ENCODE data around the gene SBK3.
"Not testable (repeated sequence)": the region's sequence is repeated elsewhere in the genome, so short reads cannot be mapped to it uniquely, and the experiment has no call there.

The SBK3 gene

DNA sequence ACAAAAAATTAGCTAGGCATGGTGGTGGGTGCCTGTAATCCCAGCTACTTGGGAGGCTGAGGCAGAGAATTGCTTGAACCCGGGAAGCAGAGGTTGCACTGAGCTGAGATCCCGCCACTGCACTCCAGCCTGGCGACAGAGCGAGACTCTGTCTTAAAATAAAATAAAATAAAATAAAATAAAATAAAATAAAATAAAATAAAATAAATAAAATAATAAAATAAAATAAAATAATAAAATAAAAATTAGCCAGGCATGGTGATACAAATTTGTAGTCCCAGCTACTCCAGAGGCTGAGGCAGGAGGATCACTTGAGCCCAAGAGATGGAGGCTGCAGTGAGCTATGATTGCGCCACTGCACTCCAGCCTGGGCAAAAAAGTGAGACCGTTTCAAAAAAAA lies 28.6 kb upstream of the SBK3 start:
- DNase-seq (ENCODE audit: low read depth in 2 of 2) = not testable (repeated sequence)

DNA sequence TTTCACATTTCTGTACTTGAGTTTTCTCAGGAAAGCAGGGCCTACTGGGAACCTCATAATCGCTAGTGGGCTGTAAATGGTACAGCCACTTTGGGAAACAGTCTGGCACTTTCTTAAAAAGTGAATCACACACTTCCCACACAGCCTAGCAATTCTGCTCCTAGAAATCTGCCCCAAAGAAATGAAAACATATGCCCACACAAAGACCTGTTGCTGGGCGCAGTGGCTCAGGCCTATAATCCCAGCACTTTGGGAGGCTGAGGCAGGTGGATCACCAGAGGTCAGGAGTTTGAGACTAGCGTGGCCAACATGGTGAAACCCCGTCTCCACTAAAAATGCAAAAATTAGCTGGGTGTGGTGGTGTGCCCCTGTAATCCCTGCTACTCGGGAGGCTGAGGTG lies 24.1 kb upstream of the SBK3 start:
- DNase-seq (ENCODE audit: low read depth in 2 of 2) = not testable (repeated sequence)

DNA sequence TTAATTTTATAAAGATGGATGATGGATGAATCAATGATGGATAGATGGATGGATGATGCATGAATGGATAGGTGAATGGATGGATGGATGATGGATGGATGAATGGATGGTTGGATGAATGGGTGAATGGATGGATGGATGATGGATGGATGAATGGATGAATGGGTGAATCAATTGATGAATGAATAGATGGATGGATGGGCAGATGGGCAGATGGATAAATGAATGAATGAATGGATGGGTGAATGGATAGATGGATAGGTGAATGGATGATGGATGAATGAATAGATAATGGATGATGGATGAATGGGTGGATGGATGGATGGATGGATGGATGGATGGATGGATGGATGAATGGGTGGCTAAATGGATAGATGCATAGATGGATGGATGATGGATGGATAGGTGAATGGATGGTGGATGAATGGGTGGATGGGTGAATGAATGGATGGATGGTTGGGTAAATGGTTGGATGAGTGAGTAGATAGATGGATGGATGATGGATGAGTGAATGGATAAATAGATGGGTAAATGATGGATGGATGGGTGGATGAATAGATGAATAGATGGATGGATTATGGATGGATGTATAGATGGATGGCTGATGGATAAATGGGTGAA lies 22.5 kb upstream of the SBK3 start:
- no peak for DNase-seq (ENCODE audit: low read depth in 2 of 2)

DNA sequence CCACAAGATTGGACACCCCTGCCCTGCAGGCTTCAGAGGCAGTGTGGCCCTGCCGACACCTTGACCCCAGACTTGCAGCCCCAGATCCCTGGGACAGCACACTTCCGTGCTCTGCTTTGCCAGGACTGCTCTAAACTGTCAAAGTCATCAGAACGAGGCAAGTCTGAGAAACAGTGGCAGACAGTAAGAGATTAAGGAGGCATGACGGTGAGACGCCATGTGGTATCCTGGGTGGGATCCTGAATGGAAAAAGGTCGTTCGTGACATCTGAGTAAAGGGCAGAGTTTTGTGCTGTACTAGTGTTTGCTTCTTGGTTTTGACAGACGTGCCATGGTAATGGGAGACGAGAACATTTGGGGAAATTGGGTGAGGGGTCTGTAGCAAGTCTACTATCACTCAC lies 21.5 kb upstream of the SBK3 start:
- DNase-seq (ENCODE audit: low read depth in 2 of 2) = no peak

DNA sequence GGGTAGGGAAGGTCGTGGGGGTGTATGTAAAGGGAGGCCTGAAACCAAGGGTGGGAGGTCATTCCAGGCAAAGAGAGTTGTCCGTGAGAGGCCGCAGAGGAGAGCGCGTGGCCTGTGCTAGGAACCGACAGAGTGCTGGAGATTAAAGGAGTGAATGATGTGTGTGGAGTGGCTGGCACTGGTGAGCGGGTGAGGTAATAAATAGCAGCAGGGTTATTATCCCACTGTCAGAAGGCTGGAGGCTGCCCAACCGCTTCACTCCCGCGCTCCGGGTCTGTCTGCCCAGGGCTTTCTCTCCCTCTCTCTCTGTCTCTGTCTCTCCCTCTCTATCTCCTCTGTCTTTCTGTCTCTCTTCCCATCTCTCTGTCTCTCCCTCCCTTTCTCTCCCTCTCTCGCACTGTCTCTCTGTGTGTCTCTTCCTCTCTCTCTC lies 17.9 kb upstream of the SBK3 start:
- DNase-seq (ENCODE audit: low read depth in 2 of 2) = no peak

DNA sequence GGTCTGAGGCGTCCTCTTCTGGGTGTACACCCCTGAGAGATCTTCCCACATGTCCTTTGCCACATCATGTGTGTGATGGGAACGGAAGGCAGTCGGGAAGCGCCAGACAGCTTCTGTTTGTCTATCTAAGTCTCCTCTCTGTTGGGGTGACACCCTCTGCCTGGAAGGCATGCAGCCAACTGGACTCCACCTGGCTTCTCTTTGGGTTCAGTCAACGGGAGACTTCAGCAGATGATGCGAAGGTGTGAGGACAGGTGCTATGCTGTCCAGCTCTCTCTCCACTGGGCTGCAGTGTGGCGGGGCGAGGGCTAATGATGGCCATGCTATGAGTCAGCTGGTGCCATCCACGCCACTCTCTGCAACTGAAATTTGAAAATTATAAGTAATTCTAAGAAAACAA lies 14.3 kb upstream of the SBK3 start:
- DNase-seq (ENCODE audit: low read depth in 2 of 2) = no peak

DNA sequence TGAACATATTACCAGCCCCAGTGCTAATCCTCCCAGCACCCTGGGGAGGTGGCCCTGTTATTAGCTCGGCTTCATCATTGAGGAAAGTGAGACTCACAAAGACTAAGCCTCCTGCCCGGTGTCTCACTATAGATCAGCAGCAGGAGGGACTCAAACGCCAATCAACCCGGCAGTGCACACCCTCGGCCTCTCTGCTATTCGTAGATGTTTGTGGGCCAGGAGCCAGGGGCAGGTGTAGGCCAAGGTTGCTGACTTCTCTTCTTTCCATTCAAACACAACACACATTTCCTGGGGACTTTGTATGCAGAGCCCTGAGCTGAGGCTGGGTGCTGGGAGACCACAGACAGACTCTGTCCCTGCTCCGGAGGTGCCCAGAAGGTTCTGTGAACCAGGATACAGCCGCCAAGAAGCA lies 9.4 kb upstream of the SBK3 start:
- DNase-seq (ENCODE audit: low read depth in 2 of 2) = no peak

DNA sequence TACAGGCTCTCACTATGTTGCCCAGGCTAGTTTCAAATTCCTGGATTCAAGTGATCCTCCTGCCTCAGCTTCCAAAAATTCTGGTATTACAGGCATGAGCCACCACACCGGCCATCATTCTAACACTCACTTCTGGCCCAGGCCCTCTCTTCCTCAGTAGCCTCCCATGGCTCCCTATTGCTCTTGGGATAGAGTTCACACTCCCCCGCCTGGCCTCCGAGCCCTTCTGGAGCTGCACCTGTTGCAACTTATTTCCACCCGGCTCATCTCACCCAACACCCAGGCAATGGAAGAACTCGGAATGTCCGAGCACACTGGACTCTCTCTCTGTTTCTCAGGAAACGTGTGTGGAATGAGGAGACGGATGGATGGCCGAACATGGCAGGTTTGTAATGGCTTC lies 9.0 kb upstream of the SBK3 start:
- no peak for DNase-seq (ENCODE audit: low read depth in 2 of 2)

DNA sequence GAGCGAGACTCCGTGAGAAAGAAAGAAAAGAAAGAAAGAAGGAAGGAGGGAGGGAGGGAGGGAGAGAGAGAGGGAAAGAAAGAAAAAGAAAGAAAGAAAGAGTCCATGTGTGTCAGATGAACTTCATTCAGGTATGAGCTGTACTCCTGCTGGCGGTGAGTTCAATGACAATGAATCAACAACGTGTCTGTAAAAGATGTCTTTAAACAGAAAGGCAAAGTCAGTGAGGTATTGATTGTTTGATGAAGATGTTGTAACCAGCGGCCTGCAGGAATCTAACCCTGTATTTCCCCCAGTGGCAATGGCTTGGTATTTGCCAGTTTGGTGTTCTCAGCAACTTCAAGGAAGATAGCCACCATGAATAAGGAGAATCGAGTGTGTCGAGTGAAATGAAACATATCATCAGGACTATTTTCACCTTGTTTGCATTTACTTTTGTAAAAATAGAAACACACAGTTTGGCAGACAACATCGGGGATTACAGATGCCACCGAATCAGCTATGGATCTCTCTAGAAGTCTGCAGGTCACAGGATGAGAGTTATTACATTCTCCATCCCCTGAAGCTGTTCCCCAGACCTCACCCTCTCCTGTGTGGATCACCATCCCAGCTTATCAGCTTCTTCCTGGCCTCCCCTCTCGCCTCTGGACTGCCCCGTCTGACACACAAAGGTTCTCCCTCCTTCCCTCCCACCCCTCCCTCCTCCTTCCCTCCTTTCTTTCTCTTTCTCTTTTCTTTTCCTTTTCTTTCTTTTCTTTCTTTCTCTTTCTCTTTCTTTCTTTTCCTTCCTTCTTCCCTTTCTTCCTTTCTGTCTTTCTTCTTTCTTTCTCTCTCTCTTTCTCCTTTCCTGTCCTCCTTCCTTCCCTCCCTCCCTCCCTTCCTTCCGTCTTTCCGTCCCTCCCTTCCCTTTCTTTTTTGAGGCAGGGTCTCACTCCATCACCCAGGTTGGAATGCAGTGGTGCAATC lies 8.2 kb upstream of the SBK3 start:
- DNase-seq (ENCODE audit: low read depth in 2 of 2) = no peak

DNA sequence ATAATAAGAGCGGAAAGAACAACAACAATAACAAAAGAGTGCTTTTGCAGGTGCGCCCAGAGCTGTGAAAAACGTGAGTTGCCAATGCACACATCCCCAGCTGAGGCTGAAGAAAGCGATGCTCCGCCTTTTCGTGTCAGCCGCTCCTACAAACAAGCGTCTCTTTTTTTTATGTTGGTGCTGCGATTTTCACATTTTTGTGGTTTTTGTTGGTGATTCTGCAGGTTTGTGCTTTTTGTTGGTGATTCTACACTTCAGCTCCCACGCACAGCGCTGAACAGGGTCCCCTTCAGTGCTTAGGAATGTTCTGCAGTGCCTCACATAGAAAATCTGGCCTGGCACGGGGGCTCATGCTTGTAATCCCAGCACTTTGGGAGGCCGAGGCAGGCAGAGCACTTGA lies 7.3 kb upstream of the SBK3 start:
- no peak for DNase-seq (ENCODE audit: low read depth in 2 of 2)

DNA sequence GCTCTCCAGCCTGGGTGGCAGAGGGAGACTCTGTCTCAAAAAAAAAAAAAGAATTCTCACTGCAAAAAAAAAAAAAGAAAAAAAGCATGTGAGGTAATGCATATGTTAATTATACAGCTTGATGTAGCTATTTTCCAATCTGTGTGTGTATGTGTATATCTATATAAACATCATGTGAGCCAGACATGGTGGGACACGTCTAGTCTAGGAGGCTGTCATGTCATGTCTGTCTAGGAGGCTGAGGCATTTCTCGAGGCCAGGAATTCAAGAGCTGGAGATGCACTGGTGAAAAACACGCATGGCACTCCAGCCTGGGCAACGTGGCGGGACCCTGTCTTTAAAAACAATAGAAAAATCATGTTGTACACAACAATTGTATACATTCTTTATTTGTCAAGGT lies 6.9 kb upstream of the SBK3 start:
- no peak for DNase-seq (ENCODE audit: low read depth in 2 of 2)

DNA sequence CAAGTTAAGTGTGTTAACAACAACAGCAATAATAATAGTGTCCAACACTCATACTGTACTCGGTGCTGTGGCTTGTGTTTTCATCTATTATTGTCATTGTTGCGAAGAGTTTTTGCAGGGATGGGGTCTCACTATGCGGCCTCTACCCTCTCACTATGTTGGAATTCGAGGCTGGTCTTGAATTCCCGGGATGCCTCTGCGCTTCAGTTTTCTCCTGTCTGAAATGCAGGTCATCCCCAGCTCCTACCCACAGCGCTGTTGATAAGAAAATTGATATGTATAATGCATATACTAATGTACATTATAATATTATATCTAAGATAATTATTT lies 4.9 kb upstream of the SBK3 start:
- no peak for DNase-seq (ENCODE audit: low read depth in 2 of 2)

DNA sequence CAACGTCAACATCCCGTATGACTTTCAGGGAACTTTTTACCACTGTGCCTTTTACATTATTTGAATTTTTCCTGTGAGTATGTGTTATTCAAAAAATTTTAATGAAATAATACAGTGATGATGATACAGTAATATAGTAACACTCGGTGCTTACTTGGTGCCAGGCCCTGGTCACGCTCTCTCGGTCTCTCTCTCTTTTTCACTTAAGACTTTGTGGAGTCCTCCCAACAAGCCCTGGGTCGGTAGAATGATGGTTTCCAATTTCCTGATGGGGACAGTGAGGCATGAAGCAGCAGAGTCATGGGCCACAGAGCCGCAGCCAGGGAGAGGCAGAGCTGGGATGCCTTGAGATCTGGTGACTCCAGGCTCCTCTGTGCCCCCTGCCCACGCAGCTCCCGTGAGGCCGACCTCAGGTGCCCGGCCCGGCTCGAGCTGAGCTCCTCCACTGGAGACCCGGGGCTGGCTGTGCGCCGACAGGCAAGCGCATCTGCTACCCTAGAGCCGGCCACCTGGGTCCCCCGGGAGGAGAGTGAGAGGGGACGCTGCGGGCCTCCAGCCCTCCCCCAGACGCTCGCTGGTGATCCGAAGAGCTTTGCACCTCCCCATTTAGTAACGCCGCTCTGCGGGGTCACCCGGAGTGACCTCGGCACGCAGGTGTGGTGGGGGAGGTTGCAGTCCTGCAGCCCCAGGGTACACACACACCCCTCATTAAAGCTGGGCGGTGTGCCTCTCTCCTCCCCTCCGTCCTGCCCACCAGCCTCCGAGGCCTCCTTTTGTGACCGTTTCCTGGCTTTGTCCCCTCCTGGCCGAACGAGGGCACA lies 4.4 kb upstream of the SBK3 start:
- DNase-seq (ENCODE audit: low read depth in 2 of 2) = no peak

DNA sequence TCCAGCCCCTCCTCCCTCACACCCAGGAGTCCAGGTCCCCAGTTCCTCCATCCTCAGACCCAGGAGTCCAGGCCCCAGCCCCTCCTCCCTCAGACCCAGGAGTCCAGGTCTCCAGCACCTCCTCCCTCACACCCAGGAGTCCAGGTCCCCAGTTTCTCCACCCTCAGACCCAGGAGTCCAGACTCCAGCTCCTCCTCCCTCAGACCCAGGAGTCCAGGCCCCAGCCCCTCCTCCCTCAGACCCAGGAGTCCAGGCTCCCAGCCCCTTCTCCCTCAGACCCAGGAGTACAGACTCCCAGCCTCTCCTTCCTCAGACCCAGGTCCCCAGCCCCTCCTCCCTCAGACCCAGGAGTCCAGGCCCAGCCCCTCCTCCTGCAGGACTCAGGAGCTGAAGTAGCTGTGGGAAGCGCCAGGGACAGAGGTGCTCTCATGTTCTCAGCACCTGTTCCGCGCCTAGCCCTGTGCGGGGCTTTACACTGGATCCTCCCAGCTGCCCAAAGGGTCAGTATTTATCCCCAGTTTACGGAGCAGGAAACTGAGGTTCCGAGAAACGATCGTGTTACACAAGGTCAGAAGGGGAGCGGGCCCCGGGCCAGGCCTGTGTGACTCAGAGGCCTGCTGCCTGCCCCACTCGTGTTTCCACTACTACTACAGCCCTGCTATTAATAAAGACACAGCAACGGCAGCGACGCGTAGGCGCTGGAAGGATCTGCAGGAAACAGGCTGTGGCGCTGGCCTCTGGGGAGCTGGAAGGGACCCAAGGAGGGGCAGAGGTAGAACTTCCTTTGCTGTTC lies 1.7 kb upstream of the SBK3 start:
- no peak for DNase-seq (ENCODE audit: low read depth in 2 of 2)

DNA sequence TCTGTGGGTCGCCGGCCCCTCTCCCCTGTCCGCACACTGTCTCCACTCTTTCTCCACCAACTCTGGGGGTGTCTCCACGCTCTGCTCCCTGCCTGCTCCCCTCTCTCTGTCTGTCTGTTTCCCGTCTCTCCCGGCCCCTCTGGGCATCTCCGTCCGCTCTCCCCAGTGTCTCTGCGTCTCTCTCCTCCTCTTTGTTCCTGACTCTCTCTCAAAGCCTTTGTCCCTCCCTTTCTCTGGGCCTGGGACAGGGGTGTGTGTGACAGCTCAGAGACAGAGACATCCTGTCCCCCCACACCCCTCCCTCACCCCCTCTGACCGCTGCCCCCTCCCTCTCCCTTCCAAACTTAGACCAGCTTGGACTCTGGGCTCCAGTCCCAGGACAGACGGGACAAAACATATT lies 668 bp upstream of the SBK3 start:
- DNase-seq (ENCODE audit: low read depth in 2 of 2) = no peak

DNA sequence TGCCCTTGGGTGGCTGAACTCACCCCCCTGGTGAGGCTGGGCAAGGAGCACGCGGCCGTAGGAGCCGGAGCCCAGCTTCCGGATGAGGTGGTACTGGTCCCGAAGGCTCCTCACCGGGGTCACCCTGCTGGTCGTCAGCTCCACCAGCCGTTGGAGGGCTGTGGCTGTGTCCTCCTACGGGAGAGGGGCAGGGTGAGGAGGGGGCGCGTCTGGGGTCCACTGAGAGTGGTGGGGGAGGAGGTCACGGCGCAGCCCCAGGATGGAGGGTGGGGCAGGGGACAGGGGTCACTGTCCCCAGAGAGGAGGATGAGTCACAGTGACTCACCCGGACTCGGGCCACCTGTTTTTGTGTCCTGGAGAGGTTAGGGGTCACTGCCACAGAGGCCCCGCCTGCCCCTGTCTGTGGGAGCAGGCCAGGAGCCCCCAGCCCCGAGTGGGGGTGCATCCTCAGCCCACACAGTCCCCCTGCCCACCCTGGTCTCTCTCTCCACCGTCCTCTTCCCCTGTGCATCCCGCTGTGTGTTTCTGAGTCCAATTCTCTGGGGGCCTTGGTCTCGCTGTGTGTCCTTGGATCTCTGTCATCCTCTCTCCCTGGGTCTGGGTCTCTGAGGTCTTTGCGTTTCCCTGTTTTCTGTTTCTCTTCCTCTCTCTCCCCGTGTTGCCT lies 435 bp downstream of the SBK3 start:
- no peak for DNase-seq (ENCODE audit: low read depth in 2 of 2)

DNA sequence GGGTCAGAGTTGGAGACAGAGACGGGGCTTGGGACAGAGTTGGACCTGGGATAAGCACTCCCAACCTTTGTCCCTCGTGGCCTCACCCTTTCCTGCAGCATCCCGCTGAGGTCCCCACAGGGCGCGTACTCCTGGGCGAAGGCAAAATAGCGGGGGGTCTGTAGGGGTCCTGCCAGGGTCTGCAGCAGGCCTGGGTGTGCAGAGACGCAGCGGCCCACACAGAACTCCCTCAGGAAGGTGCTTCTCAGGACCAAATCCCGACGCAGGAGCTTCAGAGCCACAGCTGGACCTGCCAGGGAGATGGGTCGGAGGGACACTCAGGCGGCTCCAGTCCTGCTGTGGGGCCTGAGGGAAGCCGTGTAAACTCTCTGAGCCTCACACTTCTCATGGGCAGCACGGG lies 1.3 kb downstream of the SBK3 start:
- DNase-seq (ENCODE audit: low read depth in 2 of 2) = no peak

DNA sequence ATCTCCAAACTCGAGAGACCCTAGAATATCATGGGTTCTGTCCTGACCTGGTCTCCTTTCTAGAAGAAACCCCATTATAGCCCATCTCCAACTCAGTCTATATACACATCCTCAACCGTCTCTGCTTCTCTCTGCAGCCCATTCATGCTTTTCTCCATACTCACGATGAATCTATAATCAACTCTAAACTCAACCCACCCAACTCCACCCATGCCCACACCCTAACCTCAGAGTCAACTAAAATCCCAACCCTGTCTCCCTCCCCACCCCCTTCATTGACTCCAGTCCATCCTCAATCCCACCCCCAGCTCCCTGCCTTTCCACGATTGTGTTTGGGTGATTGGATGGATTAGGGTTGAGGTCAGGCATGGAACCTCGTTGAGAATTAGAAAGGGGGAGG lies 1.8 kb downstream of the SBK3 start:
- no peak for DNase-seq (ENCODE audit: low read depth in 2 of 2)

DNA sequence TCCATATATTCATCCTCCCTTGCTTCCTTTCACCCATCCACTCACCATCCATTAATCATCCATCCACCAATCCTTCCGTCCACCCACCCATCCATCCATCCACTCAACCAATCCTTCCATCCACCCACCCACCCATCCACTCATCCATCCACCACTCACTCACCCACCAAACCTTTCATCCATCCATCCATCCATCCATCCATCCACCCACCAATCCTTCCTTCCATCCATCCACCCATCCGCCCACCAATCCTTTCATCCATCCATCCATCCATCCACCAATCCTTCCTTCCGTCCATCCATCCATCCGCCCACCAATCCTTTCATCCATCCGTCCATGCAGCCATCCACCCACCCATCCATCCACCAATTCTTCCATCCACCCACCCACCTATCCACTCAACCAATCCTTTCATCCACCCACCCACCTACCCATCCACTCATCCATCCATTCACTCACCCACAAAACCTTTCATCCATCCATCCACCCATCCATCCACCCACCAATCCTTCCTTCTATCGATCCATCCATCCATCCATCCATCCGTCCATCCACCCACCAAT lies 3.0 kb downstream of the SBK3 start:
- DNase-seq (ENCODE audit: low read depth in 2 of 2) = no peak

DNA sequence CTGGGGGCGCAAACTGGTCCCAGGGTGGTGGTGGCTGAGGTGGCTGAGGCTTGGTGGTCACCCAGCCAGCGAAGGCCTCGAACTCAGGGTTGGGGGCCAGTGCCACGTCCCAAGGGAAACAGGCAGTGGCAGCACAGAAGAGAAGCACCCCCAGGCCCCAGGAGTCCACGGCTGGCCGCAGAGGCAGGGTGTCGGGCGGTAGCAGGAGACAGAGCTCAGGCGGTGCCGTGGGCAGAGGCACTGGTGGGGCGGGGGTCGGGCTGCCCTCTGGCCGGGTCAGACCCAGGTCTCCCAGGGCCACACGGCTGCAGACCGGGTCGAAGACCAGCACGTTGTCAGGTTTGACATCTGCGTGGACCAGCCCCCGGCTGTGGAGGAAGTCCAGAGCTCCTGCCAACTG lies 4.3 kb downstream of the SBK3 start:
- no peak for DNase-seq (ENCODE audit: low read depth in 2 of 2)

DNA sequence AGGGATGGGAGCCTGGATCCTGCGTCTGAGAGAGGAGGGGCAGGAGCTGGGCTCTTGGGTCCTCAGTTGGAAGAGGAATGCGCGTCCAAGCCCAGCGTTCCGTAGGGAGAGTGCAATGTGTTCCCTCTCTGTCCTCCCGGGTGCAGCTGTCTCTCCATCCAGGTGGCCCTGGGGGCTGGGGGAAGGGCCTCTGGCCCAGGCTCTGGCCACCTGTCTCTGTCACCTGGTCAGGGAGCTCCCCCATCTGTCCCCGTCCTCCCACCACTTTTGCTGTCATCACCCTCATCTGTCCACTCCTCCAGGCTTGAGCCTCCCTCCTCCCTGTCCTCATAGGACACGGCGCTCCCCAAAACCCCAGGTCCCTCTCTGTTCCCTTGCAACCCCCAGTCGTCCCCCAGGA lies 4.7 kb downstream of the SBK3 start:
- no peak for DNase-seq (ENCODE audit: low read depth in 2 of 2)
